Measurements from ENCODE around the gene SPRTN. TPM values are rescaled to one million over a fixed set of nuclear protein-coding genes. Genes with fewer than 3 reads are reported as not detected.

SPRTN gene
- total RNA-seq, 4 donors from 2014 or later = 4.9 to 19.3 (median 15.2) TPM

- no peak overlapping the region for H3K4me3 ChIP-seq
- intact Hi-C loops (cut with DNase I; ENCODE audit: low total_unique reads) = loop anchor here (5.0 kb wide), 1 partner anchor 247 kb away; no protein-coding TSS in a partner anchor
- TF ChIP-seq CTCF (IDR thresholded peaks at IDR 0.05) (no peak), POLR2A (IDR thresholded peaks at IDR 0.05) (no peak)
- no peak overlapping the region for H3K27ac ChIP-seq
- H3K9me3 ChIP-seq = no peaks in the 10 kb centered on the region
- peaks cover 0 to 6% of the 10 kb centered on the region in 2 donors for H3K4me1 ChIP-seq
- no peaks in the 10 kb centered on the region for H3K27me3 ChIP-seq
- H3K36me3 ChIP-seq = no peaks in the 10 kb centered on the region
- DNase-seq = no peak
Measured at GRCh38 chr1:231355171-231355570, 17.1 kb downstream of the SPRTN start.

- no peaks in the 10 kb centered on the region for H3K36me3 ChIP-seq
- H3K9me3 ChIP-seq = no peaks in the 10 kb centered on the region
- no peak overlapping the region for H3K4me3 ChIP-seq
- peaks cover 0 to 6% of the 10 kb centered on the region in 2 donors for H3K4me1 ChIP-seq
- DNase-seq = no peak
- TF ChIP-seq POLR2A (IDR thresholded peaks at IDR 0.05) (no peak), CTCF (IDR thresholded peaks at IDR 0.05) (no peak)
- H3K27me3 ChIP-seq = no peaks in the 10 kb centered on the region
- H3K27ac ChIP-seq = no peak overlapping the region
- intact Hi-C loops (cut with DNase I; ENCODE audit: low total_unique reads) = loop anchor here (5.0 kb wide), 1 partner anchor 245 kb away; no protein-coding TSS in a partner anchor
Measured at GRCh38 chr1:231357187-231357772, 19.2 kb downstream of the SPRTN start.

- H3K27me3 ChIP-seq = no peaks in the 10 kb centered on the region
Measured at GRCh38 chr1:231357831-231358354, 19.8 kb downstream of the SPRTN start.

GRCh38 chr1:231359113-231359512 lies 21.0 kb downstream of the SPRTN start:
- no peak overlapping the region for H3K27ac ChIP-seq
- H3K27me3 ChIP-seq = no peaks in the 10 kb centered on the region
- peak in 1 of 2 donors; percentile 28 for DNase-seq
- intact Hi-C loops (cut with DNase I; ENCODE audit: low total_unique reads) = loop anchor here (5.0 kb wide), 1 partner anchor 243 kb away; no protein-coding TSS in a partner anchor
- H3K9me3 ChIP-seq = no peaks in the 10 kb centered on the region
- peaks cover 0 to 6% of the 10 kb centered on the region in 2 donors for H3K4me1 ChIP-seq
- H3K4me3 ChIP-seq = no peak overlapping the region
- no peak for TF ChIP-seq CTCF (IDR thresholded peaks at IDR 0.05)
- no peaks in the 10 kb centered on the region for H3K36me3 ChIP-seq

More at GRCh38 chr1:231357831-231358354, 19.8 kb downstream of the SPRTN start:
- peak; percentile 26 to 45 for DNase-seq
- Histone ChIP-seq H3K4me3 (no peak overlapping the region), H3K36me3 (no peaks in the 10 kb centered on the region), H3K27ac (peak overlapping the region; percentile 1 to 25), H3K4me1 (peaks cover 0 to 6% of the 10 kb centered on the region in 2 donors), H3K9me3 (no peaks in the 10 kb centered on the region)
- intact Hi-C loops (cut with DNase I; ENCODE audit: low total_unique reads) = loop anchor here (5.0 kb wide), 1 partner anchor 244 kb away; no protein-coding TSS in a partner anchor
- TF ChIP-seq POLR2A (IDR thresholded peaks at IDR 0.05) = no peak
- peak; percentile 71 to 89 (median 83) for TF ChIP-seq CTCF (IDR thresholded peaks at IDR 0.05)

- intact Hi-C loops (cut with DNase I; ENCODE audit: low total_unique reads) = no loop called here
- Histone ChIP-seq H3K27ac (no peak overlapping the region), H3K9me3 (no peaks in the 10 kb centered on the region), H3K4me1 (peaks cover 0 to 6% of the 10 kb centered on the region in 2 donors), H3K27me3 (no peaks in the 10 kb centered on the region), H3K4me3 (no peak overlapping the region), H3K36me3 (no peaks in the 10 kb centered on the region)
- no peak for DNase-seq
- TF ChIP-seq CTCF (IDR thresholded peaks at IDR 0.05) = no peak
- TF ChIP-seq POLR2A (IDR thresholded peaks at IDR 0.05) = no peak
Measured at GRCh38 chr1:231362325-231362724, 24.2 kb downstream of the SPRTN start.
